Stimulated activated naive B cell treated with anti-CD40 and anti-IgM and Interleukin-4, amounts not matched to agents 10 μg/mL and 1 μg/mL and 100 μg/mL, for 72 hours (primary cell): ENCODE results near the gene SAE1.

Experiments
- ATAC-seq, 2 donors: fragments of 150-1000 bp; cut with Tn5 transposase; replicated peaks; 2 replicates each; pipeline ENCODE4 v1.10.0; 2021; ENCODE audit warnings: moderate library complexity in 1 of 2
- DNase-seq: peaks from one replicate; pipeline ENCODE4 v3.0.0; 2021
- H3K27ac Mint-ChIP-seq: one replicate; pipeline ENCODE4 v1.8.0; 2022; ENCODE audit warnings: mild to moderate bottlenecking, mixed read lengths
- H3K27me3 Mint-ChIP-seq, 2 donors: one replicate each; pipeline ENCODE4 v1.8.0; 2022; ENCODE audit warnings: mixed read lengths in 2 of 2
- H3K36me3 Mint-ChIP-seq, 2 donors: one replicate each; pipeline ENCODE4 v1.8.0; 2022; ENCODE audit warnings: mixed read lengths in 2 of 2, mild to moderate bottlenecking in 1 of 2
- H3K4me1 Mint-ChIP-seq, 2 donors: one replicate each; pipeline ENCODE4 v1.8.0; 2022; ENCODE audit warnings: mixed read lengths in 2 of 2, mild to moderate bottlenecking in 1 of 2
- H3K4me3 Mint-ChIP-seq, 2 donors: one replicate each; pipeline ENCODE4 v1.8.0; 2022; ENCODE audit warnings: mild to moderate bottlenecking in 2 of 2, mixed read lengths in 2 of 2, moderate library complexity in 1 of 2
- H3K9me3 Mint-ChIP-seq, 2 donors: one replicate each; pipeline ENCODE4 v1.8.0; 2022; ENCODE audit warnings: mixed read lengths in 2 of 2, mild to moderate bottlenecking in 1 of 2

Gene SAE1

GRCh38 chr19:47152632-47153031, 22.0 kb downstream of the SAE1 start:
- Mint-ChIP-seq H3K4me1 (peaks cover 11 to 13% of the 10 kb centered on the region in 2 donors), H3K27ac (no peak overlapping the region), H3K9me3 (no peaks in the 10 kb centered on the region), H3K4me3 (no peak overlapping the region), H3K27me3 (no peaks in the 10 kb centered on the region), H3K36me3 (peaks cover 32 to 59% of the 10 kb centered on the region in 2 donors)
- DNase-seq = no peak
- no peak for ATAC-seq

GRCh38 chr19:47153266-47153665, 22.6 kb downstream of the SAE1 start:
- Mint-ChIP-seq H3K4me1 (peaks cover 16 to 17% of the 10 kb centered on the region in 2 donors), H3K27me3 (no peaks in the 10 kb centered on the region), H3K9me3 (no peaks in the 10 kb centered on the region), H3K36me3 (peaks cover 33 to 60% of the 10 kb centered on the region in 2 donors), H3K4me3 (no peak overlapping the region), H3K27ac (no peak overlapping the region)
- ATAC-seq = no peak
- no peak for DNase-seq

GRCh38 chr19:47155148-47155547, 24.5 kb downstream of the SAE1 start:
- peaks cover 38 to 64% of the 10 kb centered on the region in 2 donors for H3K36me3 Mint-ChIP-seq
- DNase-seq (no peak), ATAC-seq (no peak)
- H3K4me3 Mint-ChIP-seq = peak overlapping the region in 1 of 2 donors; percentile 14
- H3K27ac Mint-ChIP-seq = no peak overlapping the region
- H3K27me3 Mint-ChIP-seq = no peaks in the 10 kb centered on the region
- H3K9me3 Mint-ChIP-seq = no peaks in the 10 kb centered on the region
- H3K4me1 Mint-ChIP-seq = peaks cover 24 to 27% of the 10 kb centered on the region in 2 donors

DNA sequence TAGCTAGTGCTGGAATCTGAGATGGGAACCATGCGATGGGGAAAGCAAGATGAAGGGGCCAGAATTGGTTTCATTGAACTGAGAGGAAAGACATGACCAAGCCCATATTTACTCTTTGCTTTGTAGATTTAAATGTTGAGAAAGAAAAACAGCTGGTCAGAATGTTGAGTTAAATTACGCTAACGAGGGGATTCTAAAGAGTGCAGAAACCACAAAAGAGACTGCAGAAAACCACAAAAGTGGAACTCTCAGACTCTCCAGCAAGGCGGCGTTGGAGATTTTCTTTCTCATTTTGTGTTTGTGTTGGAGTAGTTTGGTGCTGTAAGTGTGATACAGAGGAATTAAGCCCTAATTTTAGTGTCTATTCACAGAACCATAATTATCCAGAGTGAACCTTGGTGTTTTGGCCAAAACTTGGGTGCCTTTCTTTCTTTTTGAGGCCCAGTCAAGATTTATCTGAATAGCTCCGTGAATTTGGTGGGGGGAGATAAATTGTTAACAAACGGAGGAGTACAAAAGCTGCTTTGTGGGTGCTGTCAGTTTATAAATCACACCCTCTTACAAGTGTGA, 26.3 kb downstream of the SAE1 start:
- Mint-ChIP-seq H3K9me3 (no peaks in the 10 kb centered on the region), H3K4me3 (peak overlapping the region; percentile 31 to 37), H3K27ac (peak overlapping the region; percentile 86), H3K4me1 (peaks cover 24 to 27% of the 10 kb centered on the region in 2 donors), H3K36me3 (peaks cover 34 to 52% of the 10 kb centered on the region in 2 donors), H3K27me3 (no peaks in the 10 kb centered on the region)
- ATAC-seq = peak; percentile 69 to 73
- no peak for DNase-seq

- no peak for DNase-seq
- Mint-ChIP-seq H3K4me1 (peaks cover 24 to 27% of the 10 kb centered on the region in 2 donors), H3K36me3 (peaks cover 33 to 44% of the 10 kb centered on the region in 2 donors)
Observed at GRCh38 chr19:47157431-47158321, 27.0 kb downstream of the SAE1 start.

DNA sequence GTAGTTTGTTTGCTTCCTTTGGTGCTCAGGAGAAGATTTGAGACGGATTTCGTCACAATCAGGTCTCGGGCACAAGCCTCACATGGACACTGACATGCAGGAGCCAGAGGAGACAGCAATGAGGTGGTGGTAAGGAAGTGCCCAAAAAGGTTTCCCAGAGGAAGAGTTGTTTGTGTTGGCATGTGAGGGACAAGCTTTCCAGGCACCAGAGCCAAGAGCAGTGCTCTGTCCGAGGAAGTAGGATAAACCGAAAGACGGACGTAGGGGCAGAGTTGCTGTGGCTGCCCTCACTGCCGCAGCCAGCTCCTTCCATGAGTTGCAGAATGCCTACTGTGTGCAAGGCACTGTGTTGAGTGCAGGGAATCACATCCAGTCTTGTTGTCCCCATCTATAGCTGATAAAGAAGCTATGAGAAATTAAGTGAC, 27.7 kb downstream of the SAE1 start:
- DNase-seq (no peak), ATAC-seq (no peak)
- Mint-ChIP-seq H3K36me3 (peaks cover 31 to 39% of the 10 kb centered on the region in 2 donors), H3K9me3 (no peaks in the 10 kb centered on the region), H3K4me1 (peaks cover 24 to 27% of the 10 kb centered on the region in 2 donors), H3K4me3 (peak overlapping the region in 1 of 2 donors; percentile 17), H3K27me3 (no peaks in the 10 kb centered on the region), H3K27ac (peak overlapping the region; percentile 90)

More at GRCh38 chr19:47157431-47158321, 27.0 kb downstream of the SAE1 start:
- Mint-ChIP-seq H3K27ac (peak overlapping the region; percentile 90), H3K27me3 (no peaks in the 10 kb centered on the region), H3K9me3 (no peaks in the 10 kb centered on the region), H3K4me3 (peak overlapping the region in 1 of 2 donors; percentile 17)
- peak; percentile 58 to 62 for ATAC-seq

DNA sequence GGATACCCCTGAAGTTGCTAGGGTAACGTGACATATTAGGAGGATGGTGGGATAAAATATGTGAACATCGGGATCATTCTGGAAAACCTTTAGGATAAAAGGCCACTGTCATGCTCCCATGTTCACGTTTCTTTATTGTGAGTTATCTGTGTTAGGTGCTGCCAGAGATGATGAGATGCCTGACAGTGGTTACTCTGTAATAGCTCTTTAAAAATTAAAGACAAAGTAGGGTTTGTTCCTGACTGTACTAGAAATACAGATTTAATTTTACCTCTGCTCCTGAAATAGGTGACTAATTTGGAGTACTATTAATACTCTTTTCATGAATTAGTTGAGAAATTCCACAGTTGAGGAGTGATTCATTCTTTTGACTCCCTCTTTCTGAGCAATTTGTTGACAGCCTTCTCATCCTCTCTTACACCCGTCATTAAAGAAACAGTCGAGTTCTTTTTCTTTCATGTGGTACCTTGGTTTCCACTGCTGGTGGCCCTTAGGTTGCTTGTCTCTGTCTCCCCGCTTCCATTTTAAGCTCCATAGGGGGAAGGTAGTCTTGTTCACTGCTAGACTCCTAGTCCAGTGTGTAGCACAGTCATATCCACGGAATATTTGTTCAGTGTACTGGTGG, 28.4 kb downstream of the SAE1 start:
- no peak for DNase-seq
- Mint-ChIP-seq H3K9me3 (no peaks in the 10 kb centered on the region), H3K4me1 (peaks cover 24 to 27% of the 10 kb centered on the region in 2 donors), H3K36me3 (peaks cover 31 to 39% of the 10 kb centered on the region in 2 donors), H3K4me3 (no peak overlapping the region), H3K27me3 (no peaks in the 10 kb centered on the region), H3K27ac (peak overlapping the region; percentile 78)
- ATAC-seq = no peak

GRCh38 chr19:47161876-47162489, 31.3 kb downstream of the SAE1 start:
- Mint-ChIP-seq H3K27me3 (no peaks in the 10 kb centered on the region), H3K4me3 (no peak overlapping the region), H3K9me3 (no peaks in the 10 kb centered on the region), H3K27ac (no peak overlapping the region), H3K4me1 (peaks cover 16 to 20% of the 10 kb centered on the region in 2 donors), H3K36me3 (peaks cover 25 to 39% of the 10 kb centered on the region in 2 donors)
- no peak for DNase-seq
- ATAC-seq = no peak

GRCh38 chr19:47168065-47168464, 37.4 kb downstream of the SAE1 start:
- DNase-seq = no peak
- H3K36me3 Mint-ChIP-seq = peaks cover 24 to 45% of the 10 kb centered on the region in 2 donors
- H3K4me1 Mint-ChIP-seq = no peaks in the 10 kb centered on the region
- no peaks in the 10 kb centered on the region for H3K27me3 Mint-ChIP-seq
- H3K9me3 Mint-ChIP-seq = no peaks in the 10 kb centered on the region
- no peak overlapping the region for H3K27ac Mint-ChIP-seq
- H3K4me3 Mint-ChIP-seq = no peak overlapping the region
- ATAC-seq = no peak

- no peak overlapping the region for H3K4me3 Mint-ChIP-seq
- no peak overlapping the region for H3K27ac Mint-ChIP-seq
- H3K27me3 Mint-ChIP-seq = no peaks in the 10 kb centered on the region
- DNase-seq (no peak), ATAC-seq (no peak)
- peaks cover 35 to 49% of the 10 kb centered on the region in 2 donors for H3K36me3 Mint-ChIP-seq
- no peaks in the 10 kb centered on the region for H3K9me3 Mint-ChIP-seq
- H3K4me1 Mint-ChIP-seq = peaks cover 5 to 6% of the 10 kb centered on the region in 2 donors
Observed at GRCh38 chr19:47172666-47173455, 42.2 kb downstream of the SAE1 start.

GRCh38 chr19:47176071-47176626, 45.5 kb downstream of the SAE1 start:
- H3K27me3 Mint-ChIP-seq = no peaks in the 10 kb centered on the region
- no peak for DNase-seq
- H3K27ac Mint-ChIP-seq = peak overlapping the region; percentile 66
- peaks cover 5 to 6% of the 10 kb centered on the region in 2 donors for H3K4me1 Mint-ChIP-seq
- no peaks in the 10 kb centered on the region for H3K9me3 Mint-ChIP-seq
- H3K36me3 Mint-ChIP-seq = peaks cover 41 to 46% of the 10 kb centered on the region in 2 donors
- no peak overlapping the region for H3K4me3 Mint-ChIP-seq
- ATAC-seq = no peak

DNA sequence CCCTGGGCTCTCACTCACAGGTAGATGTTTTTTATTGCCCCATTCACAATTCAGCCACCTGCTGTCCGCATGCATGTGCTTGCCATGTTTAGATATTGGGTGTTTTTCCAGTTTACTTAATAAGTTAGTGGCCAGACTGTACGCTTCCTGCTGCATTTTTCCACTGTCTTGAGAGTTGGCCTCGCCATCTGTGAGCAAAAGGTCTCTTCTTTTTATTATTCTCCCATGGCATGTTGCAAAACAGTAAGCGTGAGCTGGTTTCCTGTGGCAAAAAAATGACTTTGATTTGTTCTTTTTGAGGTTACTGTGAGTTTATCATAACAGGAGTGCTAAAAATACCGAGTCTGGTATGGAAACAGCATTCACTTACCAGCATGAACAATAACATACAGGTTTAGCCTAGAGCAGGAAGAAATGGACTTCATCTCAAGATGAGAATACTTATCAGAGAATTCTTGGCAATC, 46.0 kb downstream of the SAE1 start:
- peaks cover 5 to 6% of the 10 kb centered on the region in 2 donors for H3K4me1 Mint-ChIP-seq
- peak overlapping the region; percentile 66 for H3K27ac Mint-ChIP-seq
- no peaks in the 10 kb centered on the region for H3K27me3 Mint-ChIP-seq
- H3K4me3 Mint-ChIP-seq = no peak overlapping the region
- no peak for ATAC-seq
- peaks cover 41 to 46% of the 10 kb centered on the region in 2 donors for H3K36me3 Mint-ChIP-seq
- no peak for DNase-seq
- H3K9me3 Mint-ChIP-seq = no peaks in the 10 kb centered on the region

GRCh38 chr19:47179653-47180310, 49.1 kb downstream of the SAE1 start:
- Mint-ChIP-seq H3K27ac (no peak overlapping the region), H3K4me1 (peaks cover 5 to 6% of the 10 kb centered on the region in 2 donors), H3K4me3 (no peak overlapping the region), H3K27me3 (no peaks in the 10 kb centered on the region), H3K9me3 (no peaks in the 10 kb centered on the region), H3K36me3 (peaks cover 43 to 46% of the 10 kb centered on the region in 2 donors)
- ATAC-seq = no peak
- no peak for DNase-seq
